NCI-H2081 (cell line): Measurements from ENCODE around the gene CDR2L.
"Not testable (repeated sequence)": the region's sequence is repeated elsewhere in the genome, so short reads cannot be mapped to it uniquely, and the experiment has no call there.

ENCODE experiments used
- DNase-seq, 2 experiments: peaks; one replicate each; lab custom pipeline; 2025; lab: John Stamatoyannopoulos, UW

Gene CDR2L

GRCh38 chr17:75011401-75012095 is 24.1 kb downstream of the CDR2L start:
- peak; percentile 79 to 89 for DNase-seq

DNA sequence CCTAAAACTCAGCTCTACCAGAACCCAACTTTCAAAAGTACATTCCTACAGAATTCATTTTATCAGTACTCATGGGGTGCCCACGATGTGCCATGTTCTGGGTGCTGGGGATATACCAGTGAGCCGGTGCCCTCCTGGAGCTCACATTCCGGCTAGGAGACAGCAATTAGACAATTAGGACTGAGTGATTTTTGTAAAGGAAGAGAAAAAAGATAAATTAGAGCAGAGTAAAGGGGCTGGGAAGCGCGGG is 24.6 kb downstream of the CDR2L start:
- DNase-seq: no peak

DNA sequence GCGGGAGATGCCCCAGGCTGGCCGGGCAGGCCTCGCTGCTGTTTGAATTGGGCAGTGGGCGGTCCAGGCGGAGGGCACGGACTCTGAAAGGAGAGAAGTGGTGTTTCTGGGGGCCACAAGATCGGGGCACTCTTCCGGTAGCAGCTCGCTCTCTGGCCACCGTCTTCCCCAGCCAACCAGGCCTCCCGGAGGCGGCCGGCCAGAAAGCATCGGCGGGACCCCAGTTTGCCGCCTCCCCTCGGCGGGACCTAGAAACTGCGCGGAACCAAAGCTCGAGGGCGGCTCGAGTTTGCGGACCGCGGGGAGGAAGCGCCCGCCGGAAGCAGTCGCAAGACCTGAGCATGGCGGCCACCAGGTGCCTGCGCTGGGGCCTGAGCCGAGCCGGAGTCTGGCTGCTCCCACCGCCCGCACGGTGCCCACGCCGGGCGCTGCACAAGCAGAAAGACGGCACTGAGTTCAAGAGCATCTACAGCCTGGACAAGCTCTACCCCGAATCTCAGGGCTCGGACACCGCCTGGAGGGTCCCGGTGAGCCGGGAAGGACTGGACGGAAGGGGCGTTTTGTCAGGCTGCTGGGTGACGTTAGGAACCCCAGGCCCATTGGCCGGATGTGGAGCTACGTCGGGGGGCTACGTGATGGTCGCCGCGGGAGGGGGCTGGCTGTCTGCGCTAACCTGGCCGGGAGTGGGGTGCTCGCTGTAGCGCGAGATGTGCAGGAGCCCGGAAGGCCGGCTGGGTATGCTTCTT is 25.1 kb downstream of the CDR2L start, which contains the start of gene MRPL58:
Gene MRPL58 (plus strand): TSS at position 325 of the 746 bp plus-strand sequence. CDS start 17 bp downstream, at position 342.
- DNase-seq: peak; percentile 91 to 92

DNA sequence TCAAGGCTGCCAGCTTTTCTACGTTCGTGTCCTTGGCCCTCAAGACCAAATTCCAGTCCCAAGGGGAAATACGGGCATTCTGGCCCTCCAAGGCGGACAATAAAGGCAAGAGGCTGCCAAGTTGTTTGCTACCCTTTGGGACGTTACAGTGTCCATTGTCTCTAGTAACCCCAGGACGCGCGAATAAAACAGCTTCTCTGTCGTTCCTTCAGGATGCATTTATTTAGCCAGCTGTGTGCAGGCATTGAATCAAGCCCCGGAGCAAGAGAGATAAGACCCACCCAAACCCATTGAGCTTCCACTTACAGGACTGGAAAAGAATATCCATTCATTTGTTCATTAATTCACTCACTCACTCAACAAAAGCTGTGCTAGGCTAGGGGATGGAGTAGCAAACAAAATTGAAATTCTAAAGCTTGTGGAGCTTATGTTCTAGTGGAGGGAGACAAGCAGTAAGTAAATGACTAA is 25.7 kb downstream of the CDR2L start:
- no peak for DNase-seq

DNA sequence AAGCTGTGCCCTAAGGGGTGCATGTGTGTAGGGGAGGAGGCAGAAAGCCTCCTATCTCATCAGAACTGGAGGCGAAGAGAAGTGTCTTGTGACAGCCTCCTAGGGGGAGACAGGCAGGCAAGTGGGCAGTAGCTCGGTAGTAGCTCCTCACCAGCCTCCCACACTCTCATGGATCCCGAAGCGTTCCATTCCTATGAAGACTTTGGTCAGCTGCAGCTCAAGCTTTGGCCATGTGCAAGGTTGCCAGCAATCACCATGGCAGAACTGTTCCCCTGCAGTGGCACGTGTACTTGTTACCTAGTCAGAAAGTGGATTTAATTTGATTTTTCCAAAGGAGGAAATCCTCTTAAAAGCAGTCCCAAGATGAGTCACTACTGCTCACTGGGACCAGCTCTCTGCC is 31.7 kb downstream of the CDR2L start:
- no peak for DNase-seq

- no peak for DNase-seq
These were observed 32.3 kb downstream of the CDR2L start for GRCh38 chr17:75019710-75020109.

DNA sequence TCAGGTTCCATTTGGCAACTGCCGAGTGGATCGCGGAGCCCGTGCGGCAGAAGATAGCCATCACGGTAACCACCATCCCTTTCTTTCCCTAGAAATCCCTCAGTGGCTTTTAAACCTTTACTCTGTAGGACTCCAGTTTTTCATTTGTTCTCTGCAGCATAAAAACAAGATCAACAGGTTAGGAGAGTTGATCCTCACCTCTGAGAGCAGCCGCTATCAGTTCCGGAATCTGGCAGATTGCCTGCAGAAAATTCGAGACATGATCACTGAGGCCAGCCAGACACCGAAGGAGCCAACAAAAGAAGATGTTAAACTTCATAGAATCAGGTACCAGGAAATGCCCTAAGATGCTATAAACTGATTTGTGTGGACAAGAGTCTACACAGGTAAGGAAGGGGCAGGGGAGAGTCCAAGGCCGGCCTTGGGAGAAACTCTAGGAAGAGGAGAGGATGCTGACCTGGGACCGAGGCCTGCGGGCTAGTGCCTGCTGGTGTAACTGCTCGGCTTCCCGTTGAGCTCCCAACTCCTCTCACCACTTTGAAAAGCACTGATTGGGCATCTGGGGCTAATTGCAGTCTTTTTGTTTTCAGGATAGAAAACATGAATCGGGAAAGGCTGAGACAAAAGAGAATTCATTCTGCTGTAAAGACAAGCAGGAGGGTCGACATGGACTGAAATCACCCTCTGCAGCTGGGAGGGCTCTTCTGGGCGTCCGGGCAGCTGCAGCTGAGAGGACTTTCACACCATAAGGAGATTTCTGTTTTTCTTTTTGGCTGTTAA is 33.1 kb downstream of the CDR2L start:
- DNase-seq: no peak

DNA sequence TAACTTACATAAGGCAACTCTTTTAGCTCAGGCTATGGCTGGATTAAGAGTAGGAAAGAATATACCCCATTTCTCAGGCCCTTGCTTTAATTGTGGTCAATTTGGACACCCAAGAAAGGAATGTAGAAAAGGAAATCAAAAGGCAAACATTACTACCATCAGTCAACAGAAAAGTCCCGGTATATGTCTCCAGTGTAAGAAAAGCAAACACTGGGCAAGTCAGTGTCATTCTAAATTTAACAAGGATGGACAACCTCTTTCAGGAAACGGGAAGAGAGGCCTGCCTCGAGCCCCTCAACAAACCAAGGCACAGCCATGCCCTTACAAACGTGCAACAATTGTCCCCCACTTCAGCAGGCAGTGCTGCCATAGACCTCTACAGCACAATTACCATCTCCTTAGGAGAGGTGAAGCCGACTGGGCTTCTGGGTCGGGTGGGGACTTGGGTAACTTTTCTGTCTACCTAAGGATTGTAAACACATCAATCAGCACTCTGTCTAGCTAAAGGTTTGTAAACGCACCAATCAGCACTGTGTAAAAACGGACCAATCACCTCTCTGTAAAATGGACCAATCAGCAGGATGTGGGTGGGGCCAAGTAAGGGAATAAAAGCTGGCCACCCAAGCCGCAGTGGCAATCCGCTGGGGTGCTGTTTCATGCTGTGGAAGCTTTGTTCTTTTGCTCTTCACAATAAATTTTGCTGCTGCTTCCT is 37.4 kb downstream of the CDR2L start:
- DNase-seq: no peak

GRCh38 chr17:75025398-75025734 is 37.9 kb downstream of the CDR2L start:
- not testable (repeated sequence) for DNase-seq

- DNase-seq: not testable (repeated sequence)
These were observed 39.2 kb downstream of the CDR2L start for GRCh38 chr17:75026650-75027049.

- no peak for DNase-seq
These were observed 42.7 kb downstream of the CDR2L start for GRCh38 chr17:75030161-75030560.

DNA sequence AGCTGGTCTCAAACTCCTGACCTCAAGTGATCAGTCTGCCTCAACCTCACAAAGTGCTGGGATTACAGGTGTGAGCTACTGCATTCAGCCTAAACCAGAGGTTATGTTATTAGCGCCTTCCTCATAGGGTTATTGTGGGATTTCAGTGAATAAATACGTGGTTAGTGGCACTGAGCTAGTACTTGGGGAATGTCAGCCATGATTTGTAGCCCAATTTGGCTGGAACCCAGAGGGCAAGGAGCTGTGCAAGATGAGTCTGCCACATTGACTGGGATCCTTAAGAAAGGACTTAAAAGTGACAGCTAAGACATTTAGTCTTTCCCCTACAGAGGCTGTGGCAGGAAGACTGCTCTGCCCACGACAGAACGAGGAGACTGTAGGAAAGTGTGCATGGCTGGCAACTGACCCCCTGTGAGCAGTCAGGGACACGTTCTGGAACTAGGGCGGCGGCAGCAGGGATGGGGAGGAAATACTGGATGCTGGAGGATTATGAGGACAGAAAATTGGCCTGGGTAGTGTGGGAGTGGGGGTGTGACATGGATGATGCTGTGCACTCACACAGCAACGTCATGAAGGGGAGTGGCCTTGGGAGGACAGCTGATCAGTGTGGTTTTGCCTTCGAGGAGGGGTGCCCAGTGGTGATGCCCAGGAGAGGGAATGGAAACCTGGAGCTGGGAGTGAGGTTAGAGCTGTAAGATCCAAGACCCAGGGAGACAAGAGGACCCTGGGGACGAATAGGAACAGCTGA is 44.7 kb downstream of the CDR2L start:
- peak; percentile 74 to 88 for DNase-seq

- DNase-seq: no peak
These were observed 45.4 kb downstream of the CDR2L start for GRCh38 chr17:75032720-75033280.

DNA sequence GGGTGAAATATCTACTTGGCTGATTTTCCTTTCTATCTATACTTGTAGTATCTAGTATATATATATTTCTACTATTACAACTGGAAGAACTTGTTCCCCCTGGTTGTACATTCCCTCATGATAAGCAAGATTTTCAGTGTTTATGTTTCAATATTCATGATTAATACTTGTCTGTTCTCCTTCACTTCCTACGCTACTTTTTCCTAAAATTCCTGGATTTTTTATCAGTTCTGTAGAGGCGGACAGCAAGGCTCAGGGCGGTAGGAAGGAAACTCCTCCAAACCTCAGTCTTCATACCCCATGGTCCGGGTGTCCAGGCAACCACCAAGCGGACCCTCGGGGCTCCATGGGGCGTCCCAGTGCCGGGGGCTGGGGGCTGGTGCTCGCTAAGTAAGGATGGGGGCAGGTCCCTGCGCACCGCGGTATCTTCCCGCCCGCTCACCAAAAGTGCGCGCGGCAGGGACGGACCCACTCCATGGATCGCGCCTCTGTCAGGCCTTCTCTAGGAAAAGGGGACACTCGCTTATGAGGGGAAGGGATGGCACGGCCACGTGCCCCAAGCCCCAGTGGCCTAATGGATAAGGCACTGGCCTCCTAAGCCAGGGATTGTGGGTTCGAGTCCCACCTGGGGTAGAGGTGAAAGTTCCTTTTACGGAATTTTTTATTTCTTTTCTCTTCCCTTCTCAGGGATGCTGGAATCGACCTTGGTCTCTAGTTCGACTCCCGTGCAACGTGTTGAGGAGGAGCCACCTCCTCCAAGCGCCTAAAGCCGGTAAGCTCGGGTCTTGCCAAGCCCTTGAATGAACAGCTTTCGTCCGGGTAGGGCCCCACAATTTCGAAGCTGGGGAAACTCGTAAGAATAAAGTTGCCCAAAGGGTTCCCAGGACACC is 46.2 kb downstream of the CDR2L start:
- DNase-seq: peak; percentile 96 to 97

DNA sequence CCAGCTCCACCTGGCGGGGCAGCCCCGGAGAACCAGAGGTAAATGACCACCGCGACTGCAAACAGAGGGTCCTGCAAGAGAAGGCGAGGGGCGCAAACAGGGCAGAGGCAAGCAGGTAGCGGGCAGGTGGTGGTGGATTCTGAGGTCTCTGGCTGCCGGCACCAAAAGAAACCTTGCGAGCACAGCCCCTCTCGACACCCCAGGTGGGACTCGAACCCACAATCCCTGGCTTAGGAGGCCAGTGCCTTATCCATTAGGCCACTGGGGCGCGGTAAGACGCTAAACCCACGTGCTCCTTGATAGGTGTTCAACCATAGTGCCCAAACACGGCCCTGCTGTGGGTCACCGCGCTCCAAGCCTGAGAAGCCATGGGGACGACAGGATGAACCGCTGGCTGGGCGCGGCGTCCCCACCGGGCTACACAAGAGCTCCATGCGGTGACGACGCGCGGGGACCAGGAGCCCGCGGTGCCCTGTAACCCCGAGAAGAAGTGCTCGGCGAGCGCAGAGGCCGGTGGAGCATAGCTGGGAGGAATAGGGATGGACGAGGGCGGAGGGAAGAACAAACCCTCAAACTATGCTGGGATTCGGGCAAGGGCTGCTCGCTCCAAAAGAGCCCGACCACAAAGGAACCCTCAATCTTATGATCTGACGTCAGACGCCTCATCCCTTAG is 46.9 kb downstream of the CDR2L start:
- DNase-seq: peak; percentile 94

DNA sequence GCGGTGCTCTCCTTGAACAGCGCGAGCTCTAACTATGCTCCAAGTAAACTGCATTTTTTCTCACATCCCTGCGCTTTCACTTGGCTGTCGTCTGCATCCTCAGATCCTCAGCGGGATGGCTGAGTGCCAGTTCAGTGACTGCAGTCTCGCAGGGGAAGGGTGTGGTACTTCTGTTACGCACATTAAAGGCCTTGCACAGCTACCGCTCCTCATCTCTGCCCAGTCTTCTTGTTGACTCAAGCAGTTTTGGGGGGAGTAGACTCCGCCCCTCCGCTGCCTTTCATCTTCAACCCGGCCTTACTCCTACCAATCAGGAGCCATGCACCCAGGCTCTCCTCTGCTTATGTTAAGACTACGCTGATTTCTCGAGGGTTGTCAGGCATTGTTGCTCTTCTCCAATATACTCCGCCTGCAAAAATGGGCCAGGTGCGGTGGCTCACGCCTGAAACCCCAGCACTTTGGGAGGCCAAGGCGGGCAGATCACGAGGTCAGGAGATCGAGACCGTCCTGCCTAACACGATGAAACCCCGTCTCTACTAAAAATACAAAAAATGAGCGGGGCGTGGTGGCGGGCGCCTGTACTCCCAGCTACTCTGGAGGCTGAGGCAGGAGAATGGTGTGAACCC is 49.3 kb downstream of the CDR2L start:
- DNase-seq: peak in 1 of 2 experiments; percentile 18

DNA sequence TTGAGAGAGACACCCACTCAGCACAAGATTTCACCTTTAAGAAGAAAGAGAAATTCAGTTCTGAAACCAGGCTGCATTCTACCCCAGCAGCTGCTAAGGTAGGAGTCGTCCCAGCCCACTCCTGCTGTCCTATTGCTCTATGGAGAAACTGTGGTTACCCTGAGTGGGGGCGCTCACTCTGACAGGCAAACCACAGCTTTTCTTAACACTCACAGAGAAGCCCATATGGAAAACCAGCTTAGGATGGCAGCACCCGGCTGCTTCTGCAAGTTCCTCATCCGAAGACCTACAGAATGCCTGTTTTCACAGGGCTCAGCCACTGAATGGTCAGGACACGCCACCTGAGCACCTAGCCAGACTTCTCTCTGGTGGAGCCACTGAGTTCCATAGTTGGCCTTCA is 51.8 kb downstream of the CDR2L start:
- DNase-seq: no peak

- DNase-seq: no peak
These were observed 54.3 kb downstream of the CDR2L start for GRCh38 chr17:75041656-75042280.

DNA sequence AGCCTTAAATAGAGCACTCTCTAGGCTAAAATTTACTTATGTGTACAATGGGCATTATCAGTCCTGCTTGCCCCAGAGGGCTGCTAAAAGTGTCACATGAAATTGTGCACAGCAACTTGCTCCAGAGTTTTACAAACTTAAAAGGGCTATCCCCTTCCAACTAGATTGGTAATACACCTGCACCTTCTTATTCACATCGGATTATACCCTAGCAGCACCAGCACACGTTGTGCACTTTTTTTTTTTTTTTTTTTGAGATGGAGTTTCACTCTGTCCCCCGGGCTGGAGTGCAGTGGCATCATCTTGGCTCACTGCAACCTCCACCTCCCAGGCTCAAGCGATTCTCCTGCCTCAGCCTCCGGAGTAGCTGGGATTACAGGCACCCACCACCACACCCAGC is 56.4 kb downstream of the CDR2L start:
- not testable (repeated sequence) for DNase-seq
